SK-N-SH (cell line): ENCODE measurements around the gene PPARGC1A.

Experiments
- CHD2 ChIP-seq: fragments of 150-350 bp; IDR thresholded peaks from 2 replicates; pipeline ENCODE4 v1.6.1; 2018; ENCODE audit warnings: low read length; ENCODE audit not compliant: partially characterized antibody
- CTCF ChIP-seq: fragments of 200-600 bp; sonication (generic); IDR thresholded peaks from 2 replicates; pipeline ENCODE4 v1.6.1; 2017; ENCODE audit warnings: antibody characterized with exemption, mild to moderate bottlenecking, moderate library complexity
- FOSL2 ChIP-seq: IDR thresholded peaks from 2 replicates; pipeline ENCODE4 v1.4.0; 2012; ENCODE audit warnings: low read depth, mild to moderate bottlenecking, moderate library complexity, borderline replicate concordance
- MAX ChIP-seq: IDR thresholded peaks from 2 replicates; pipeline ENCODE4 v1.4.0; 2012; ENCODE audit warnings: low read depth
- POLR2AphosphoS5 ChIP-seq: IDR thresholded peaks from 2 replicates; pipeline ENCODE4 v1.6.1; 2012; ENCODE audit warnings: low read depth, low read length
- RAD21 ChIP-seq: IDR thresholded peaks from 2 replicates; pipeline ENCODE4 v1.6.1; 2012; ENCODE audit warnings: mild to moderate bottlenecking, low read length
- REST ChIP-seq: IDR thresholded peaks from 2 replicates; pipeline ENCODE4 v1.6.1; 2012; ENCODE audit warnings: mild to moderate bottlenecking, low read depth, low read length, moderate library complexity
- RXRA ChIP-seq: IDR thresholded peaks from 2 replicates; pipeline ENCODE4 v1.4.0; 2012; ENCODE audit warnings: low read depth, mild to moderate bottlenecking, borderline replicate concordance
- TCF12 ChIP-seq: IDR thresholded peaks from 2 replicates; pipeline ENCODE4 v1.4.0; 2012
- USF1 ChIP-seq: IDR thresholded peaks from 2 replicates; pipeline ENCODE4 v1.4.0; 2012; ENCODE audit warnings: low read depth, borderline replicate concordance

- TF ChIP-seq CHD2 (no peak), TCF12 (no peak), CTCF (no peak), MAX (no peak), POLR2AphosphoS5 (no peak), REST (no peak), USF1 (no peak), RAD21 (no peak), RXRA (no peak), FOSL2 (no peak)
Observed at GRCh38 chr4:23805450-23805851, 84.4 kb downstream of the PPARGC1A start.
